Central memory CD8-positive, alpha-beta T cell (primary cell): ENCODE data around the gene CDKN2B-AS1.
"Not testable (repeated sequence)": the region's sequence is repeated elsewhere in the genome, so short reads cannot be mapped to it uniquely, and the experiment has no call there.

Experiments
- ATAC-seq: fragments of 150-1000 bp; cut with Tn5 transposase; replicated peaks from 2 replicates; pipeline ENCODE4 v1.10.0; 2022; ENCODE audit warnings: mild to moderate bottlenecking, moderate FRiP score, moderate number of reproducible peaks; ENCODE audit not compliant: poor library complexity, severe bottlenecking; ENCODE audit errors: extremely low read depth
- DNase-seq, 2 donors: peaks; one replicate each; pipeline ENCODE4 v3.0.0; 2021; ENCODE audit warnings: low spot score in 2 of 2
- H3K27ac Mint-ChIP-seq: one replicate; pipeline ENCODE4 v1.8.0; 2022; ENCODE audit warnings: low read depth, mild to moderate bottlenecking, moderate library complexity, mixed read lengths
- H3K27me3 Mint-ChIP-seq: one replicate; pipeline ENCODE4 v1.8.0; 2022; ENCODE audit warnings: mixed read lengths
- H3K36me3 Mint-ChIP-seq: one replicate; pipeline ENCODE4 v1.8.0; 2022; ENCODE audit warnings: mild to moderate bottlenecking, moderate library complexity, mixed read lengths; ENCODE audit not compliant: insufficient read depth
- H3K4me1 Mint-ChIP-seq: one replicate; pipeline ENCODE4 v1.8.0; 2022; ENCODE audit warnings: mixed read lengths
- H3K4me3 Mint-ChIP-seq: one replicate; pipeline ENCODE4 v1.8.0; 2022; ENCODE audit warnings: mild to moderate bottlenecking, moderate library complexity, mixed read lengths
- H3K9me3 Mint-ChIP-seq: one replicate; pipeline ENCODE4 v1.8.0; 2022; ENCODE audit warnings: mixed read lengths

The CDKN2B-AS1 gene

DNA sequence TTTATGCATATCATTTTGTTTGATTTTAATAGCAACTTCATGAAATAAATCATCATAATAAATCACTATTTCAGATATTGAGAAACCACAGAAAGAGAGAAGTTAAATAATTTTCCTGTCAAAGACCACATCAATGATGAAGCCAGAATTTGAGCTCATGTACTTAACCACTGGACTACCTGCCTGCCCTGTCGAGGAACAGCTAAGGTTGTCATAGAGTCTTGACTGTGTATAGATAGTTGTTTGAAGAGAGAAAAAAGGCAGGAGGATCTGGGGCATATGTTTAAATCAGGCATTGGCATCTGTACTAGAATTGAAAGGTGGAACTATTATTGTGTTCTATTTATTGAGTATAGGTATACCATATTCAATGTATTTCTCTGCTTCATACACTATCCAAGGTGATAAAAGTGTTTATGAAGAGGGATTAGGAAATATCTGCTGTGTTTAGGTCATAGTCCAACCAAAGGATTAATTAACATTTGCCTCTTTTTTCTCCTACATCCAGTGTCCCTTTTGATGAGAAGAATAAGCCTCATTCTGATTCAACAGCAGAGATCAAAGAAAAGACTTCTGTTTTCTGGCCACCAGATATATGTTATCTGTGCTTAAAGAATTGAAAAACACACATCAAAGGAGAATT is 51.8 kb downstream of the CDKN2B-AS1 start:
- Mint-ChIP-seq H3K9me3 (no peaks in the 10 kb centered on the region), H3K4me1 (peaks cover 7% of the 10 kb centered on the region), H3K27me3 (no peaks in the 10 kb centered on the region), H3K36me3 (no peaks in the 10 kb centered on the region), H3K27ac (no peak overlapping the region), H3K4me3 (no peak overlapping the region)
- DNase-seq (no peak), ATAC-seq (no peak)

- Mint-ChIP-seq H3K9me3 (no peaks in the 10 kb centered on the region), H3K36me3 (no peaks in the 10 kb centered on the region), H3K27me3 (no peaks in the 10 kb centered on the region), H3K4me1 (peaks cover 9% of the 10 kb centered on the region), H3K27ac (no peak overlapping the region), H3K4me3 (no peak overlapping the region)
- DNase-seq (no peak), ATAC-seq (no peak)
Measured at GRCh38 chr9:22047596-22047995, 53.0 kb downstream of the CDKN2B-AS1 start.

DNA sequence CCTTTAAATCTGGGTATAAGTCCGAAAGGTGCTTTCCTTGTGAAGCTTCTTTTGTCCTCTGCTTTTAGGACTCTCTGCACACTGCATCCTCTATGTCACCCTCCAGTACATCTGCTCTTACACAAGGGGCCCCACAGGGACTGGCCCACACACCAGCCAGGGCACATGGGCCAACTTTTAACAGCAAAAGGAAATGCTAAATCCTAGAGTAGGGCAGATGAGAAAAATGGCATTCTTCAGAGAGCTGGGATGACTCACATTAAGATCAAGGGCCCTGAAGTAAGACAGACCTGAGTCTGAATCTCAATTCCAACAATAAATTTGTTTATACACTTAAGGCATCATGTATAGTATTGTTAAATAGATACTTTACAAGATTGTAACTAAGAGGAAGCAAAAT is 54.8 kb downstream of the CDKN2B-AS1 start:
- no peak for DNase-seq
- Mint-ChIP-seq H3K36me3 (no peaks in the 10 kb centered on the region), H3K4me1 (peaks cover 13% of the 10 kb centered on the region), H3K27ac (no peak overlapping the region), H3K27me3 (no peaks in the 10 kb centered on the region), H3K4me3 (no peak overlapping the region), H3K9me3 (no peaks in the 10 kb centered on the region)
- ATAC-seq, result no peak

DNA sequence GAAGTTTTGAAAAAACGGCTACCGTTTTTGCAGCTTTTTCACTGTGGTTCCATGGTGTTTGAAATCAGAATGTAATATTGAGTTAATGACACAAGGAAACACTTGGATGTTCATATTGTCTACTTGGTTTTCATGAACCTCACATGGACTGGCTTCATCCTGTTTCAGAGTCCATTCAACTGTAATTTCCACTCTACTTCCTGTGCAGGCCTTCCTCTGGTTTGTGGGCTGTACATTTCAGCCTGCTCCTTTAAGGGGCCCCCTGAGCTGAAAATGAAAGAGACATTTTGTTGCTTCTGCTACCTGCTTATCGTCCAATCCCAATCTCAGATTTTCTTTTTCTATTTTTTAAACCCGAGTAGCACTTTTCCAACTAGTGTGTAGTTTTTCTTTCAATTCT is 56.3 kb downstream of the CDKN2B-AS1 start:
- no peak for DNase-seq
- H3K4me3 Mint-ChIP-seq, result no peak overlapping the region
- peak overlapping the region; percentile 46 for H3K27ac Mint-ChIP-seq
- H3K4me1 Mint-ChIP-seq, result peaks cover 13% of the 10 kb centered on the region
- peak; percentile 78 for ATAC-seq
- no peaks in the 10 kb centered on the region for H3K36me3 Mint-ChIP-seq
- no peaks in the 10 kb centered on the region for H3K27me3 Mint-ChIP-seq
- no peaks in the 10 kb centered on the region for H3K9me3 Mint-ChIP-seq

DNA sequence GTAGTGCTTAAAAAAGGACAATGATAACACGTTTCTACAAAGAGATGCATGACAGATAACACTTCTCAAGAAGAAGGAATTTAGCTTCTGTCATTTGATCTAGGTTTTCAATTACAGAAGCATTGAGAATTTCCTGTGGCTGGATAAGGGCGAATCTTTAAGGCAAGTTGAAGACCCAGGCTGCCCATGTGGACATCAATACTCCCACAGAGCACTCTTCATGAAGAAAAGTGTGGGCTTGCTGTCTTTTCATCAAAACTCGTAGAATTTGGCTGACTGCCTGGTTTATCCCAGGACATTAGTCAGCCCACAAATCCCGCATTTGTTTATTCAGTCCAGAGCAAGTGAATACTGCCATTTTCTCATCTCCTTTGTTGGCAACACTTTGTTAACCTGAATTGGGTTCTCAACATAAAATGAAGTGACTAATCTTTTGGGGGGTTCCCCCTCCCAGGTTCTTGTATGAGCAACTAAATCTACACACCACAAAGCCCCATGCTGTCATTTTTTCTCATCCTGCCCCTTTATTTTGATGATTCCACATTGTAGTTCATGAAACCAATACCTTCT is 57.9 kb downstream of the CDKN2B-AS1 start:
- Mint-ChIP-seq H3K9me3 (no peaks in the 10 kb centered on the region), H3K4me1 (peaks cover 13% of the 10 kb centered on the region), H3K27ac (no peak overlapping the region), H3K36me3 (no peaks in the 10 kb centered on the region), H3K4me3 (no peak overlapping the region), H3K27me3 (no peaks in the 10 kb centered on the region)
- no peak for ATAC-seq
- no peak for DNase-seq

DNA sequence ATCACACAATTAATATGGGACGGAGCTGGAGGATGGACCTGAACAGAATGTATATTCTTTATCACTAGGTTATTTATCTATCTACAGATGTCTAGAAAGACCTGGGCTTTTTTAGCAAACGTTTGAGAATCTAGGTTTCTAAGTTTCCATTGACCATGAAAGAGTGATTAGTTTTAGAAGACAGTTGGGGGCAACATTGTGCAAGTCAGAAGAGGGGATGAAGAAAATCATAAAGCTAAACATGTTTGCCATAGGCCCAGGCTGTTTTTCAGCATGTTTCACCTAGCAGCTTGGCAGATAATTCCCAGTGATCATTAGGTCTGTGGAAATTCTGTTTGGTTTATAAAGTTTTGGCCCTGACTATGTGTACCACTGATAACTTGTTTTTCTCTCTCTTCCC is 58.6 kb downstream of the CDKN2B-AS1 start:
- Mint-ChIP-seq H3K27ac (no peak overlapping the region), H3K9me3 (no peaks in the 10 kb centered on the region), H3K4me1 (peaks cover 13% of the 10 kb centered on the region), H3K27me3 (no peaks in the 10 kb centered on the region), H3K4me3 (no peak overlapping the region), H3K36me3 (no peaks in the 10 kb centered on the region)
- ATAC-seq (no peak), DNase-seq (no peak)

GRCh38 chr9:22054076-22054475 is 59.5 kb downstream of the CDKN2B-AS1 start:
- Mint-ChIP-seq H3K4me3 (no peak overlapping the region), H3K4me1 (peaks cover 13% of the 10 kb centered on the region), H3K36me3 (no peaks in the 10 kb centered on the region), H3K9me3 (no peaks in the 10 kb centered on the region), H3K27me3 (no peaks in the 10 kb centered on the region), H3K27ac (no peak overlapping the region)
- no peak for ATAC-seq
- DNase-seq, result no peak

DNA sequence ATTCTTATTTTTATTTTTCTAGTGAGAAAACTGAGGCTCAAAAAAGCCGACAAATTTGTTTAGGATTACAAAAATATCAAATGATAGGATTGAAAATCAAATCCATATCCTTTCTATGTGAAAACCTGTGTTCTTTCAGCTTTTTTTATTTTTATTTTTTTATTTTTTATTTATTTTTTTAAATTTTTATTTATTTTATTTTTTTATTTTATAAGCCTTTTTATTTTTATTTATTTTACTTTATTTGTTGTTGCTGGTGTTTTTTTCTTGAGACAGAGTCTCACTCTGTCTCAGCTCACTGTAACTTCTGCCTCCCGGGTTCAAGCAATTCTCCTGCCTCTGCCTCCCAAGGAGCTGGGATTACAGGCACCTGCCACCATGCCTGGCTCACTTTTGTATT is 59.9 kb downstream of the CDKN2B-AS1 start:
- no peaks in the 10 kb centered on the region for H3K9me3 Mint-ChIP-seq
- no peaks in the 10 kb centered on the region for H3K36me3 Mint-ChIP-seq
- no peak for DNase-seq
- H3K4me1 Mint-ChIP-seq, result peaks cover 13% of the 10 kb centered on the region
- H3K4me3 Mint-ChIP-seq, result no peak overlapping the region
- ATAC-seq, result no peak
- H3K27me3 Mint-ChIP-seq, result no peaks in the 10 kb centered on the region
- H3K27ac Mint-ChIP-seq, result no peak overlapping the region

- DNase-seq (no peak), ATAC-seq (no peak)
- no peak overlapping the region for H3K27ac Mint-ChIP-seq
- no peak overlapping the region for H3K4me3 Mint-ChIP-seq
- H3K4me1 Mint-ChIP-seq, result peaks cover 13% of the 10 kb centered on the region
- no peaks in the 10 kb centered on the region for H3K9me3 Mint-ChIP-seq
- H3K27me3 Mint-ChIP-seq, result no peaks in the 10 kb centered on the region
- no peaks in the 10 kb centered on the region for H3K36me3 Mint-ChIP-seq
Measured at GRCh38 chr9:22055090-22055489, 60.5 kb downstream of the CDKN2B-AS1 start.

DNA sequence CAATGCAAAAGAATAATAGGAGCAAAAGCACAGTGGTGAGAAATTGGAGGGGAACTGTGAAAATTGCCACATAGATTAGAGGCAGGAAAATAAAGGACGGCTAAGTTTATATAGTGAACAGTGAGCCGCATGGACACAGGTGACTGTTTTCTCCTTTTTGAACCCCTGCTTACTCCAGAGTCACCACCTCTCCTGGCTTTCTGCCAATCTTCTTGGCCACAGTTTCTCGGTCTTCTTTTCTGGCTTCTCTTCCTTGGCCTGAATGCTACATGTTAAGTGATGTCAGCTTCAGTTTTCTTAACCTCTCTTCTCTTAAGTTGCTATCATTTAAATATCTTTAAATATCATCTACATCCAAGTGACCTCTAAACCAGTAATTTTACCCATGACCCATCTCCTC is 61.8 kb downstream of the CDKN2B-AS1 start:
- Mint-ChIP-seq H3K9me3 (no peaks in the 10 kb centered on the region), H3K27me3 (no peaks in the 10 kb centered on the region), H3K4me3 (no peak overlapping the region), H3K36me3 (no peaks in the 10 kb centered on the region), H3K27ac (no peak overlapping the region), H3K4me1 (peaks cover 6% of the 10 kb centered on the region)
- ATAC-seq (no peak), DNase-seq (no peak)

DNA sequence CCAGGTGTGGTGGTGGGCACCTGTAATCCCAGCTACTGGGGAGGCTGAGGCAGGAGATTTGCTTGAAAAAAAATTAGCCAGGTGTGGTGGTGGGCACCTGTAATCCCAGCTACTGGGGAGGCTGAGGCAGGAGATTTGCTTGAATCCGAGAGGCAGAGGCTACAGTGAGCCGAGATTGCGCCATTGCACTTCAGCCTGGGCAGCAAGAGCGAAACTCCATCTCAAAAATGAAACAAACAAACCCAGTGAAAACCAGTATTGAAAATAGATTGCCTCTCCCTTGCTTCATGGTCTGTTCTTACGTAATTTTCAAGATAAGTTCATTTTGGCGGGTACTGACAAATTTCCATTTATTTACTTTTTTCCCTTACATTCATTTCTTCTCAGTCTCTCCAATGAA is 63.4 kb downstream of the CDKN2B-AS1 start:
- not testable (repeated sequence) for H3K9me3 Mint-ChIP-seq, H3K4me1 Mint-ChIP-seq, H3K4me3 Mint-ChIP-seq, H3K27ac Mint-ChIP-seq, DNase-seq, ATAC-seq, H3K27me3 Mint-ChIP-seq, H3K36me3 Mint-ChIP-seq

GRCh38 chr9:22060831-22061383 is 66.3 kb downstream of the CDKN2B-AS1 start:
- ATAC-seq, result no peak
- no peak for DNase-seq
- no peaks in the 10 kb centered on the region for H3K36me3 Mint-ChIP-seq
- no peak overlapping the region for H3K4me3 Mint-ChIP-seq
- no peaks in the 10 kb centered on the region for H3K27me3 Mint-ChIP-seq
- no peaks in the 10 kb centered on the region for H3K9me3 Mint-ChIP-seq
- no peaks in the 10 kb centered on the region for H3K4me1 Mint-ChIP-seq
- no peak overlapping the region for H3K27ac Mint-ChIP-seq

DNA sequence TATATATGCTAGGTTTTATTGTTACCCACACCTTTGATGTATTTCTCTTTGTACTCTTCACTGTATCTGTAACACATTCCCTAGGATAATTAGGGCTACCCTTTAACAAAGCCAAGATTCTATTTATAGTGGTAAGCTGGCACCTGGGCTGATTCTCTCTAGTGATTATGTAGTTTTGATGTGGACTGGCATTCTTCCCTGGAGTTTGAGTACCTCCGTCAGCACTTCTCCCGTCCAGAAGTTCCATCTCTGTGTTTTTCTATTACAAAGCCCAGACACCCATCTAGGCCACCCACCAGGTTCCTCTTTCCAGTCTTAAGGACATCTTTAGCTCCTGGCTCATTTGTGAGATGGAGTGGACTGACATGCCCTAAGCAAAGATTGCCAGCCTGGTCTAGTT is 70.4 kb downstream of the CDKN2B-AS1 start:
- Mint-ChIP-seq H3K27me3 (no peaks in the 10 kb centered on the region), H3K9me3 (no peaks in the 10 kb centered on the region), H3K36me3 (no peaks in the 10 kb centered on the region), H3K27ac (no peak overlapping the region), H3K4me3 (no peak overlapping the region), H3K4me1 (no peaks in the 10 kb centered on the region)
- DNase-seq (no peak), ATAC-seq (no peak)
